Thyroid gland (tissue), 4 donors: ENCODE results near the gene ZFP92.

Experiments used
- POLR2A ChIP-seq, 2 donors: fragments of 450-650 bp; IDR thresholded peaks; one replicate each; pipeline ENCODE4 v1.6.1; 2017; ENCODE audit warnings: antibody characterized with exemption in 2 of 2, mild to moderate bottlenecking in 2 of 2, moderate library complexity in 1 of 2
- TF ChIP-seq, protein P1 (sequence below), 6 experiments: fragments of 200-600 bp in 3 of 6; fragments of 450-650 bp in 3 of 6; sonication (generic) in 3 of 6; IDR thresholded peaks; one replicate each; pipeline ENCODE4 v1.5.1; 2016 to 2019; ENCODE audit warnings: antibody characterized with exemption in 6 of 6, mild to moderate bottlenecking in 2 of 6, inconsistent platforms in 1 of 6, moderate library complexity in 1 of 6

GRCh38 chrX:153444333-153445011 lies 33.2 kb downstream of the ZFP92 start:
- TF ChIP-seq, protein P1, sequence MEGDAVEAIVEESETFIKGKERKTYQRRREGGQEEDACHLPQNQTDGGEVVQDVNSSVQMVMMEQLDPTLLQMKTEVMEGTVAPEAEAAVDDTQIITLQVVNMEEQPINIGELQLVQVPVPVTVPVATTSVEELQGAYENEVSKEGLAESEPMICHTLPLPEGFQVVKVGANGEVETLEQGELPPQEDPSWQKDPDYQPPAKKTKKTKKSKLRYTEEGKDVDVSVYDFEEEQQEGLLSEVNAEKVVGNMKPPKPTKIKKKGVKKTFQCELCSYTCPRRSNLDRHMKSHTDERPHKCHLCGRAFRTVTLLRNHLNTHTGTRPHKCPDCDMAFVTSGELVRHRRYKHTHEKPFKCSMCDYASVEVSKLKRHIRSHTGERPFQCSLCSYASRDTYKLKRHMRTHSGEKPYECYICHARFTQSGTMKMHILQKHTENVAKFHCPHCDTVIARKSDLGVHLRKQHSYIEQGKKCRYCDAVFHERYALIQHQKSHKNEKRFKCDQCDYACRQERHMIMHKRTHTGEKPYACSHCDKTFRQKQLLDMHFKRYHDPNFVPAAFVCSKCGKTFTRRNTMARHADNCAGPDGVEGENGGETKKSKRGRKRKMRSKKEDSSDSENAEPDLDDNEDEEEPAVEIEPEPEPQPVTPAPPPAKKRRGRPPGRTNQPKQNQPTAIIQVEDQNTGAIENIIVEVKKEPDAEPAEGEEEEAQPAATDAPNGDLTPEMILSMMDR (IDR thresholded peaks at IDR 0.05) = no peak
- no peak for TF ChIP-seq POLR2A (IDR thresholded peaks at IDR 0.05)
